RWPE1 (cell line): ENCODE measurements around the gene ANKRD27.
A peak's percentile ranks its signal among the peaks of the same experiment; 100 is the strongest.

ENCODE experiments used
- CTCF ChIA-PET: fragments of 350-600 bp; sonication (Branson Sonifier 250); formaldehyde crosslinking; extraction: SDS; loops from one replicate; lab custom pipeline; 2021; lab: Yijun Ruan, JAX
- POLR2A ChIA-PET: fragments of 400-600 bp; formaldehyde crosslinking; extraction: SDS; loops from one replicate; lab custom pipeline; 2020; ENCODE audit warnings: antibody characterized with exemption; ENCODE audit not compliant: low non-redundant PET; lab: Yijun Ruan, JAX
- DNase-seq: peaks from one replicate; pipeline ENCODE4 v3.0.0; 2012; ENCODE audit warnings: low spot score
- H3K27ac ChIP-seq: fragments of 450-650 bp; 2 replicates; pipeline ENCODE4 v1.5.1; 2017
- TF ChIP-seq, protein P1 (sequence below): fragments of 450-650 bp; conservative IDR thresholded peaks from 2 replicates; pipeline ENCODE4 v1.5.1; 2017; ENCODE audit warnings: low read depth, mild to moderate bottlenecking

The ANKRD27 gene

DNA sequence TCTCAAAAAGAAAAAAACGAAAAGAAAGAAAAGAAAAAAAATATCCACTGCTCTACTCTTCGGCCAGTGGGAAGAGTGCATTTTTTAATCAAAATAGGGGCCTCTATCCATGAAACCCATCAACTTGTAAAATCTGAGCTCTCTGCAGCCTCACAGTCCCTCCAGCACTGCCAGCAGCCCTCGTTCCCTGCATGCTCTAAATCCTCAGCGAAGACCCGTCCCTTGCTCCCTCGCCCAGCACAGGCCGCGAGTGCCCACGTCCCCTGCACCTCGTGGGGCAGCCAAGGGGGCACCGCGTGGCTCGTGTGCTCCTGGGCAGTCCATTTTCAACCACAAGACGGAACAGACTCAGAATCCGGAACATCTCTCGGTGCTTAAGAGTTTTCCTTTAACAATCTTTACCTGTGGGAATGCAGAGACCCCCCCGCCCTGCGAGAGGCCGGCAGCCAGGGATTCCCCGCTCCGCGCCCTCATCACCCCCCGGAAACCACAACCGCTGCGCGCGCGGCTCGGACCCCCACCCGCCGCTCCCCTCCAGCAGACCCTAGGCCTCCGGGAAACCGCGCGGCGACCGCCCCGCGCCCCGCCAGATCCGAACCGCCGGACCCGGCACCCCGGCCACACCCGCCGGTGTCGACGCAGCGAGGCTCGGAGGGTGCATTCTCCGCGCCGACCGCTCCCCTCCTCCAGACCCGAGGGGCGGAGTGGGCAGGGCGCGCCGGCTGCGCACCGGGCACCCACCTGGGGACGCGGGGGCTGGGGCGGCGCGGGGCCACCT is 638 bp downstream of the ANKRD27 start:
- TF ChIP-seq, protein P1, sequence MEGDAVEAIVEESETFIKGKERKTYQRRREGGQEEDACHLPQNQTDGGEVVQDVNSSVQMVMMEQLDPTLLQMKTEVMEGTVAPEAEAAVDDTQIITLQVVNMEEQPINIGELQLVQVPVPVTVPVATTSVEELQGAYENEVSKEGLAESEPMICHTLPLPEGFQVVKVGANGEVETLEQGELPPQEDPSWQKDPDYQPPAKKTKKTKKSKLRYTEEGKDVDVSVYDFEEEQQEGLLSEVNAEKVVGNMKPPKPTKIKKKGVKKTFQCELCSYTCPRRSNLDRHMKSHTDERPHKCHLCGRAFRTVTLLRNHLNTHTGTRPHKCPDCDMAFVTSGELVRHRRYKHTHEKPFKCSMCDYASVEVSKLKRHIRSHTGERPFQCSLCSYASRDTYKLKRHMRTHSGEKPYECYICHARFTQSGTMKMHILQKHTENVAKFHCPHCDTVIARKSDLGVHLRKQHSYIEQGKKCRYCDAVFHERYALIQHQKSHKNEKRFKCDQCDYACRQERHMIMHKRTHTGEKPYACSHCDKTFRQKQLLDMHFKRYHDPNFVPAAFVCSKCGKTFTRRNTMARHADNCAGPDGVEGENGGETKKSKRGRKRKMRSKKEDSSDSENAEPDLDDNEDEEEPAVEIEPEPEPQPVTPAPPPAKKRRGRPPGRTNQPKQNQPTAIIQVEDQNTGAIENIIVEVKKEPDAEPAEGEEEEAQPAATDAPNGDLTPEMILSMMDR: no peak
- peak overlapping the region; percentile 84 for H3K27ac ChIP-seq
- ChIA-PET POLR2A (interaction anchor here (0.6 kb wide), 1 partner anchor 260 kb away, joined by 4 read pairs; no protein-coding TSS in a partner anchor), CTCF (interaction anchor here (0.7 kb wide), 1 partner anchor 135 kb away, joined by 5 read pairs; no protein-coding TSS in a partner anchor)
- DNase-seq: no peak

DNA sequence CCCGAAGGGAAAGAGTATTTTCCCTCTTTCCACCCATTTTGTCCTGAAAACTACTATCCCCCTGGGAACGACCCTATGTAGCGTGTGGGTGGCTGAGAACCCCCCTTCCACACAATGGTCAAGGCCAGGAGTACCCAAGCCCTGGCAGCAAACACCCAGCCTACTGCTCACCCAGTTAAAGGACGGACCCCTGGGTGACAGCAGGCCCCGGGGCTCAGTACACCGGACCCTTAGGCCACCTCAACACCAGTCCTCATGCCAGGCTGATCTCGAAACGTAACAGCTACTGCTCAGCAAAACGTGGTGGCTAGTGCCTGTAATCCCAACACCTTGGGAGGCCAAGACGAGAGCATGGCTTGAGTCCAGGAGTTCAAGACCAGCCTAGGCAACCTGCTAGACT is 1.4 kb downstream of the ANKRD27 start:
- ChIA-PET CTCF (interaction anchor here (0.7 kb wide), 1 partner anchor 136 kb away, joined by 5 read pairs; no protein-coding TSS in a partner anchor), POLR2A (interaction anchor here (0.7 kb wide), 1 partner anchor 21 kb away, joined by 4 read pairs; no protein-coding TSS in a partner anchor)
- TF ChIP-seq, protein P1: no peak
- H3K27ac ChIP-seq: no peak overlapping the region
- DNase-seq: no peak

GRCh38 chr19:32672841-32673240 is 2.1 kb downstream of the ANKRD27 start:
- POLR2A ChIA-PET: no interaction called here

GRCh38 chr19:32671883-32672593 is 2.9 kb downstream of the ANKRD27 start:
- no peak for DNase-seq
- H3K27ac ChIP-seq: no peak overlapping the region
- ChIA-PET POLR2A (no interaction called here), CTCF (no interaction called here)
- TF ChIP-seq, protein P1: no peak

More at GRCh38 chr19:32672841-32673240, 2.1 kb downstream of the ANKRD27 start:
- H3K27ac ChIP-seq: no peak overlapping the region
- CTCF ChIA-PET: no interaction called here
- no peak for DNase-seq
- TF ChIP-seq, protein P1: no peak

GRCh38 chr19:32669310-32669709 is 5.7 kb downstream of the ANKRD27 start:
- H3K27ac ChIP-seq: no peak overlapping the region
- ChIA-PET POLR2A (interaction anchor here (0.7 kb wide), 1 partner anchor 409 kb away, joined by 8 read pairs; no protein-coding TSS in a partner anchor), CTCF (no interaction called here)
- TF ChIP-seq, protein P1: no peak
- DNase-seq: no peak

GRCh38 chr19:32666084-32666483 is 8.9 kb downstream of the ANKRD27 start:
- TF ChIP-seq, protein P1: no peak
- ChIA-PET POLR2A (no interaction called here), CTCF (no interaction called here)

More at GRCh38 chr19:32666084-32666483, 8.9 kb downstream of the ANKRD27 start:
- no peak for DNase-seq
- H3K27ac ChIP-seq: no peak overlapping the region
